Natural killer cell (primary cell): ENCODE data around the gene LMNTD2. TPM values are rescaled to one million over a fixed set of nuclear protein-coding genes. Genes with fewer than 3 reads are reported as not detected.
A peak's percentile ranks its signal among the peaks of the same experiment; 100 is the strongest.

Source experiments
- ATAC-seq, 3 donors: fragments of 150-1000 bp in 2 of 3; fragments of 200-7000 bp in 1 of 3; cut with Tn5 transposase; 1 replicate in 1 of 3; 2 replicates in 2 of 3; pipeline ENCODE4 v1.10.0; 2021; ENCODE audit warnings: mild to moderate bottlenecking in 2 of 3, moderate library complexity in 2 of 3
- DNase-seq, 2 donors: peaks; one replicate each; pipeline versions ENCODE4 v3.0.0 to v3.0.0-alpha.2; 2013 to 2021; ENCODE audit warnings: mixed read lengths in 1 of 2
- H3K27ac ChIP-seq: one replicate; pipeline ENCODE4 v1.5.1; 2013; ENCODE audit warnings: mild to moderate bottlenecking, low read length
- H3K27me3 ChIP-seq: one replicate; pipeline ENCODE4 v1.6.1; 2013; ENCODE audit warnings: low read length; ENCODE audit not compliant: control insufficient read depth, insufficient read depth
- H3K36me3 ChIP-seq: one replicate; pipeline ENCODE4 v1.6.1; 2013; ENCODE audit warnings: low read length; ENCODE audit not compliant: control insufficient read depth, insufficient read depth
- H3K4me1 ChIP-seq: one replicate; pipeline ENCODE4 v1.6.1; 2013; ENCODE audit warnings: low read length; ENCODE audit not compliant: control insufficient read depth, insufficient read depth
- H3K4me3 ChIP-seq: one replicate; pipeline ENCODE4 v1.5.1; 2013; ENCODE audit warnings: low read length
- H3K9me3 ChIP-seq: one replicate; pipeline ENCODE4 v1.6.1; 2013; ENCODE audit warnings: low read length; ENCODE audit not compliant: control insufficient read depth, insufficient read depth
- H3K27ac Mint-ChIP-seq, 2 donors: one replicate each; pipeline ENCODE4 v1.8.0; 2022; ENCODE audit warnings: mild to moderate bottlenecking in 2 of 2, mixed read lengths in 2 of 2, moderate library complexity in 1 of 2
- H3K27me3 Mint-ChIP-seq, 2 donors: one replicate each; pipeline ENCODE4 v1.8.0; 2022; ENCODE audit warnings: low read depth in 2 of 2, mixed read lengths in 2 of 2
- H3K36me3 Mint-ChIP-seq: one replicate; pipeline ENCODE4 v1.8.0; 2022; ENCODE audit warnings: mixed read lengths
- H3K4me1 Mint-ChIP-seq, 2 donors: one replicate each; pipeline ENCODE4 v1.8.0; 2022; ENCODE audit warnings: mixed read lengths in 2 of 2
- H3K4me3 Mint-ChIP-seq: one replicate; pipeline ENCODE4 v1.8.0; 2022; ENCODE audit warnings: mild to moderate bottlenecking, moderate library complexity, mixed read lengths
- H3K9me3 Mint-ChIP-seq, 2 donors: one replicate each; pipeline ENCODE4 v1.8.0; 2022; ENCODE audit warnings: mixed read lengths in 2 of 2
- CTCF ChIP-seq: fragments of 200-600 bp; IDR thresholded peaks from one replicate; pipeline ENCODE4 v1.8.0; 2022; ENCODE audit warnings: antibody characterized with exemption
- WGBS: methylation state at CpG from one replicate; pipeline ENCODE4 v1.1.7; 2013; ENCODE audit warnings: missing lambda C conversion rate; ENCODE audit not compliant: insufficient coverage; 5-methylcytosine and 5-hydroxymethylcytosine counted together
- intact Hi-C: fragments of 100-400 bp; cut with micrococcal nuclease; formaldehyde crosslinking; loops from one replicate; pipeline ENCODE4 v1.14.2; 2022
- total RNA-seq, 4 donors: library from RNA; stranded (reverse); fragments of 120-200 nt in 1 of 4; gene quantifications; one replicate each; pipeline versions ENCODE4 v1.2.3 to v1.2.4, GENCODE V29; 2013 to 2022

Gene LMNTD2
- total RNA-seq, 3 donors from 2014 or later (not counting 1 experiment from before 2014, with no cell fraction given), result 3.5 to 5.2 (median 5.0) TPM

- Mint-ChIP-seq H3K9me3 (no peaks in the 10 kb centered on the region), H3K4me1 (peaks cover 20 to 33% of the 10 kb centered on the region in 2 donors), H3K36me3 (peaks cover 8% of the 10 kb centered on the region), H3K4me3 (no peak overlapping the region), H3K27me3 (no peaks in the 10 kb centered on the region), H3K27ac (peak overlapping the region in 1 of 2 donors; percentile 86)
- Histone ChIP-seq H3K27me3 (no peaks in the 10 kb centered on the region), H3K27ac (no peak overlapping the region), H3K4me3 (no peak overlapping the region), H3K36me3 (peaks cover 51% of the 10 kb centered on the region), H3K4me1 (peaks cover 14% of the 10 kb centered on the region), H3K9me3 (no peaks in the 10 kb centered on the region)
- intact Hi-C loops, result no loop called here
- DNase-seq, result no peak
- TF ChIP-seq CTCF, result no peak
- ATAC-seq, result no peak
- 93% methylated on average over 32 of the region's 32 CpGs for WGBS
Observed at GRCh38 chr11:586376-587316, 26.1 kb upstream of the LMNTD2 start.

- H3K27me3 ChIP-seq, result no peaks in the 10 kb centered on the region
- ATAC-seq (no peak), DNase-seq (no peak)
- peaks cover 35% of the 10 kb centered on the region for H3K4me1 ChIP-seq
- H3K36me3 ChIP-seq, result peaks cover 34% of the 10 kb centered on the region
- intact Hi-C loops, result no loop called here
- H3K27ac ChIP-seq, result no peak overlapping the region
- Mint-ChIP-seq H3K36me3 (peaks cover 4% of the 10 kb centered on the region), H3K27me3 (no peaks in the 10 kb centered on the region), H3K27ac (no peak overlapping the region), H3K9me3 (no peaks in the 10 kb centered on the region), H3K4me3 (no peak overlapping the region), H3K4me1 (peaks cover 41 to 51% of the 10 kb centered on the region in 2 donors)
- 98% methylated on average over 10 of the region's 10 CpGs for WGBS
- no peaks in the 10 kb centered on the region for H3K9me3 ChIP-seq
- TF ChIP-seq CTCF, result no peak
- no peak overlapping the region for H3K4me3 ChIP-seq
Observed at GRCh38 chr11:584287-584686, 23.7 kb upstream of the LMNTD2 start.

- no peak overlapping the region for H3K27ac ChIP-seq
- H3K27ac Mint-ChIP-seq, result peak overlapping the region; percentile 53 to 66
- no peaks in the 10 kb centered on the region for H3K9me3 ChIP-seq
- H3K4me3 Mint-ChIP-seq, result no peak overlapping the region
- intact Hi-C loops, result no loop called here
- 93% methylated on average over 17 of the region's 17 CpGs for WGBS
- peaks cover 46% of the 10 kb centered on the region for H3K4me1 ChIP-seq
- no peaks in the 10 kb centered on the region for H3K9me3 Mint-ChIP-seq
- H3K36me3 Mint-ChIP-seq, result no peaks in the 10 kb centered on the region
- no peaks in the 10 kb centered on the region for H3K27me3 Mint-ChIP-seq
- no peaks in the 10 kb centered on the region for H3K27me3 ChIP-seq
- H3K36me3 ChIP-seq, result peaks cover 24% of the 10 kb centered on the region
- peaks cover 46 to 50% of the 10 kb centered on the region in 2 donors for H3K4me1 Mint-ChIP-seq
- TF ChIP-seq CTCF, result no peak
- H3K4me3 ChIP-seq, result no peak overlapping the region
- ATAC-seq (no peak), DNase-seq (no peak)
Observed at GRCh38 chr11:581752-582151, 21.2 kb upstream of the LMNTD2 start.
